ENCODE results near the gene AQP9. TPM values are rescaled to one million over a fixed set of nuclear protein-coding genes. Genes with fewer than 3 reads are reported as not detected.

The AQP9 gene
- total RNA-seq, 1 experiment from 2014 or later, result not detected

DNA sequence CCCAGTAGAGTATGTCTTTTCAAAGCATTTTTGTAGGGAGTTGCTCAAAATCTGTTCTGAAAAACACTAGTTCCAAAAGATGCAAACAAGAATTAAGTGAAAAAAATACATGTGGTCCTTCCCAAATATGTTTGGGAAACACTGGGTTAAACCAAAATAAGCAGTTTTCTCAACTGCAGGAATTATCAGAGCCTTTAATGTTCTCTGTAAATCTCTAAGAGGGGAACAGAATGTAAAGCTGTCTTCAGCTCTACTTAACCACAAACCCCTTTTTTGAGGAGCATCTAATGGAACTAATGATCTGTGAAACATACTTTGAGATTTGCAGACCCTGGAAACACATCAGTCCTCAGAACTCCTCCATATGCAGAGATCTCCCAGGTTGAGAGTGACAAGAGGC is 9.9 kb downstream of the AQP9 start:
- intact Hi-C loops (cut with micrococcal nuclease; ENCODE audit: unreplicated experiment) (no loop called here), in situ Hi-C loops (cut with HindIII; ENCODE audit: low pct_unique_long_range_greater_than_20kb, low sequenced_read_pairs) (no loop called here)
- ATAC-seq (no peak), DNase-seq (ENCODE audit: low read depth, low spot score) (no peak)
- TF ChIP-seq TCF7L2 (IDR thresholded peaks at IDR 0.05; ENCODE audit: low read depth, low read length), result no peak
- TF ChIP-seq CTCF (IDR thresholded peaks at IDR 0.05), result no peak
- no peak for TF ChIP-seq POLR2AphosphoS5 (IDR thresholded peaks at IDR 0.05; ENCODE audit: low read depth, low read length)
- TF ChIP-seq, protein P1, sequence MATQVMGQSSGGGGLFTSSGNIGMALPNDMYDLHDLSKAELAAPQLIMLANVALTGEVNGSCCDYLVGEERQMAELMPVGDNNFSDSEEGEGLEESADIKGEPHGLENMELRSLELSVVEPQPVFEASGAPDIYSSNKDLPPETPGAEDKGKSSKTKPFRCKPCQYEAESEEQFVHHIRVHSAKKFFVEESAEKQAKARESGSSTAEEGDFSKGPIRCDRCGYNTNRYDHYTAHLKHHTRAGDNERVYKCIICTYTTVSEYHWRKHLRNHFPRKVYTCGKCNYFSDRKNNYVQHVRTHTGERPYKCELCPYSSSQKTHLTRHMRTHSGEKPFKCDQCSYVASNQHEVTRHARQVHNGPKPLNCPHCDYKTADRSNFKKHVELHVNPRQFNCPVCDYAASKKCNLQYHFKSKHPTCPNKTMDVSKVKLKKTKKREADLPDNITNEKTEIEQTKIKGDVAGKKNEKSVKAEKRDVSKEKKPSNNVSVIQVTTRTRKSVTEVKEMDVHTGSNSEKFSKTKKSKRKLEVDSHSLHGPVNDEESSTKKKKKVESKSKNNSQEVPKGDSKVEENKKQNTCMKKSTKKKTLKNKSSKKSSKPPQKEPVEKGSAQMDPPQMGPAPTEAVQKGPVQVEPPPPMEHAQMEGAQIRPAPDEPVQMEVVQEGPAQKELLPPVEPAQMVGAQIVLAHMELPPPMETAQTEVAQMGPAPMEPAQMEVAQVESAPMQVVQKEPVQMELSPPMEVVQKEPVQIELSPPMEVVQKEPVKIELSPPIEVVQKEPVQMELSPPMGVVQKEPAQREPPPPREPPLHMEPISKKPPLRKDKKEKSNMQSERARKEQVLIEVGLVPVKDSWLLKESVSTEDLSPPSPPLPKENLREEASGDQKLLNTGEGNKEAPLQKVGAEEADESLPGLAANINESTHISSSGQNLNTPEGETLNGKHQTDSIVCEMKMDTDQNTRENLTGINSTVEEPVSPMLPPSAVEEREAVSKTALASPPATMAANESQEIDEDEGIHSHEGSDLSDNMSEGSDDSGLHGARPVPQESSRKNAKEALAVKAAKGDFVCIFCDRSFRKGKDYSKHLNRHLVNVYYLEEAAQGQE (IDR thresholded peaks at IDR 0.05; ENCODE audit: insufficient read depth in 1 of 2, low read depth in 2 of 2, low read length in 1 of 2), result no peak
- no peak for TF ChIP-seq SIN3A (IDR thresholded peaks at IDR 0.05; ENCODE audit: borderline replicate concordance, insufficient read depth, low read depth, low read length)
- no TSS peak for BruUV-seq (replicated peaks)
- Histone ChIP-seq H3K27ac (ENCODE audit: low read length) (no peak overlapping the region), H3K27me3 (ENCODE audit: control insufficient read depth, insufficient read depth, low read length) (0 out of 2 replicates have a peak, but pooled peaks cover 2% of the 10 kb centered on the region), H3K36me3 (ENCODE audit: control insufficient read depth, insufficient read depth, low read length) (no peaks in the 10 kb centered on the region), H3K9me3 (ENCODE audit: control insufficient read depth, insufficient read depth, low read depth, low read length) (no peaks in the 10 kb centered on the region), H3K4me3 (ENCODE audit: low read depth in 2 of 2, low read length in 2 of 2) (no peak overlapping the region), H3K4me1 (ENCODE audit: control insufficient read depth, insufficient read depth, low read length) (no peaks in the 10 kb centered on the region)
- CTCF ChIA-PET, result no interaction called here
- POLR2A ChIA-PET, result no interaction called here

- in situ Hi-C loops (cut with HindIII; ENCODE audit: low pct_unique_long_range_greater_than_20kb, low sequenced_read_pairs), result no loop called here
- ATAC-seq (no peak), DNase-seq (ENCODE audit: low read depth, low spot score) (no peak)
- H3K27ac ChIP-seq (ENCODE audit: low read length), result no peak overlapping the region
- no TSS peak for BruUV-seq (replicated peaks)
- no peaks in the 10 kb centered on the region for H3K4me1 ChIP-seq (ENCODE audit: control insufficient read depth, insufficient read depth, low read length)
- H3K36me3 ChIP-seq (ENCODE audit: control insufficient read depth, insufficient read depth, low read length), result no peaks in the 10 kb centered on the region
- TF ChIP-seq CTCF (IDR thresholded peaks at IDR 0.05) (no peak), SIN3A (IDR thresholded peaks at IDR 0.05; ENCODE audit: borderline replicate concordance, insufficient read depth, low read depth, low read length) (no peak), POLR2AphosphoS5 (IDR thresholded peaks at IDR 0.05; ENCODE audit: low read depth, low read length) (no peak), TCF7L2 (IDR thresholded peaks at IDR 0.05; ENCODE audit: low read depth, low read length) (no peak)
- TF ChIP-seq, protein P1 (IDR thresholded peaks at IDR 0.05; ENCODE audit: insufficient read depth in 1 of 2, low read depth in 2 of 2, low read length in 1 of 2), result no peak
- no peak overlapping the region for H3K4me3 ChIP-seq (ENCODE audit: low read depth in 2 of 2, low read length in 2 of 2)
- intact Hi-C loops (cut with micrococcal nuclease; ENCODE audit: unreplicated experiment), result no loop called here
- H3K27me3 ChIP-seq (ENCODE audit: control insufficient read depth, insufficient read depth, low read length), result 0 out of 2 replicates have a peak, but pooled peaks cover under 1% of the 10 kb centered on the region
- H3K9me3 ChIP-seq (ENCODE audit: control insufficient read depth, insufficient read depth, low read depth, low read length), result no peaks in the 10 kb centered on the region
- ChIA-PET POLR2A (no interaction called here), CTCF (no interaction called here)
Measured at GRCh38 chr15:58148633-58149445, 10.7 kb downstream of the AQP9 start.

Data from Panc1 (cell line).